GM21367 (cell line): ENCODE data around the gene CD320.
"Not testable (repeated sequence)": the region's sequence is repeated elsewhere in the genome, so short reads cannot be mapped to it uniquely, and the experiment has no call there.

ENCODE experiments used
- ATAC-seq: cut with Tn5 transposase; IDR thresholded peaks from one replicate; pipeline ENCODE4 v1.9.1; 2021; ENCODE audit not compliant: unreplicated experiment

CD320 gene

DNA sequence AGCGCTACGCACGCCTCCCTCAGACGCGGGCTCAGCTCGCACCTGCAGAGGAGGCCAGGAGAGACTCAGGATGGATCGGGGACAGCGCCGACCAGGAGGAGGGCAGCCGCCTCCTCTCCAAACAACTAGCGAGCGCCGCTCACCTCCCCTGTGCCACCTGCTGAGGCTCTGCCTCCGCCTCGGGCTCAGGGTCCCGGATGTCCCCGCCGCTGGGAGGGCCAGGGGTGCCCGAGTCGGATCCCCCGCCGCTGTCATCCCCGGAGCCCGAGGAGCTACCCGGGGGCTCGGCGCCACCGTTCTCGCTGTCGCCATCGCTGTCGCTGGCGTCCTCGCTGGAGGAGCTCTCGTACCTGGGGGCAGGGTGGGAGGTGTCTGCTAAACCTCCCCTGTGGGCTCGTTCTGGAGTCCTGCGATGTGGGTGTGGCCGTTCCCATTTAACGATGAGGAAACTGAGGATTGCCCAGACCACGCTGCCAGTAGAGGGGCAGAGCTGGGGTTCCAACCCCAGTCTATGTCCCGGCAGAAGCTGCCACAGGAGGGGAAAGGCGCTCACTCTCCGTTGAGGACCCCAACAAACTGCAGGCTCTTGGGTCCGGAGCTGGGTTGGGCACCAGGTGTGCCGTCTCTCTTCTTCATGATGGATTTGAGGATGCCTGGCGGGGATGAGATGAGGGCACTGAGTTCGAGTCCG, 25.8 kb upstream of the CD320 start:
- ATAC-seq, result no peak

DNA sequence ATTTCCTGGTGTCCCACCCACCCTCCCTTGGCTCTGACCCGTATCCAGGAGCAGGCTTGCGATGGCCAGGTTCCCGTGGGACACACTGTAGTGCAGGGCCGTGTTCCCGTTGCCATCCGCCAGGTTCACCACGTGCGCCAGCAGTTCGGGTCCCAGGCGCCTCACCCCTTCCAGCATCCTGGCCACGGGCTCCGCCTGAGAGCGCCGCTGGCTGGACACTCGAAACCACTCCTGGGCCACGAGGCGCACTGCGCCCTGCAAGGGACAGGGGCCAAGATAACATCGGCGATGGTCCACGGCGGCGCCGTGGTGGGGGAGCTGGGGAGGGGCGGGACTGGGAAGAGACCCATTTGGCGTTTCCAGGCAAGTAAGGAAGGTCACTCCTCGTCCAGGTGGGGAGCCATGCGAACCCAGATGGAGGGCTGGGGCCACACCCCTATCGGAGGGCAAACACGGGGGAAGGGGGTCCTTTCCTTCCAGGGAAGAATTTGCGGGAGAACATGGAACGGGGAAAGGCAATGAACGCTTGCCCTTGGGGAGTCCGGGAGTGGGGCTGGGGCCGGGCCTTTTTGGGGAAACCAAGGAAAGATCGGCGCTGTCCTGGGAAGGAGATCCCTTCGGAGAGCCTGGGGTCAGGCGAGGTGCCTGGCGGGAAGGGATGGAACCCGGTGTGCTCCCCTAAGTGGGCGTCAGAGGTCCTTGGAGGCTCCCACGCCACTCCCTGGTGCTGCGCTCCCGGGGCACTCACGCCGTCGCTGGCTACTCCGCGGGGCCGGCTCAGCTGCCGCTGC, 25.0 kb upstream of the CD320 start:
- no peak for ATAC-seq

DNA sequence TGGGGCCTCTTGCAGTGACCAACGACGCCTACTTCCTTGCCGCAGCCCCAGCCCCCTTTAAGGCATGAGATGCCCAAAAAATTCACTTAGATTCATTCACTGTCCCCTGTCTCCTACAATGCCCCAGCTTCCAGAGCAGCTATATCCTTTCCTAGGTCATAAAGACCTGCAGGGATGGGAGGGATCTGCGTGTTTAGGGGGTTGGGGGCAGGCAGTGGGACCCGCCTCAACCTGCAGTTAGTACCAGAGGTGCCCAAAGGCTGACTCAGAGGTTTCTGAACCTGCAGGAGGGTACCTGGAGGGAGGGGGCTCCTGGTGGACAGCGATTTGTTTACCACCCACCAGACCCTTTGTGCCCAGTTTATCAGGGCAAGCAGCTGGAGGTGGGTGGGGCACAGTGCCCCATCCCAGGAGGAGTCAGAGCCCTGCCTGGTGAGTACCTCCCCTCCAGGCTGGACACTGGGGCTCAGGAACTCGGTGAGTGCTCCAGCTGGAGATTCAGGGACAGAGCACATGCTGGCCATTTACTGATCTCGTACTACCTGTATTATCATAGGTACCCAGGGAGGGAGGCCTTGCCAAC, 23.2 kb upstream of the CD320 start:
- no peak for ATAC-seq

DNA sequence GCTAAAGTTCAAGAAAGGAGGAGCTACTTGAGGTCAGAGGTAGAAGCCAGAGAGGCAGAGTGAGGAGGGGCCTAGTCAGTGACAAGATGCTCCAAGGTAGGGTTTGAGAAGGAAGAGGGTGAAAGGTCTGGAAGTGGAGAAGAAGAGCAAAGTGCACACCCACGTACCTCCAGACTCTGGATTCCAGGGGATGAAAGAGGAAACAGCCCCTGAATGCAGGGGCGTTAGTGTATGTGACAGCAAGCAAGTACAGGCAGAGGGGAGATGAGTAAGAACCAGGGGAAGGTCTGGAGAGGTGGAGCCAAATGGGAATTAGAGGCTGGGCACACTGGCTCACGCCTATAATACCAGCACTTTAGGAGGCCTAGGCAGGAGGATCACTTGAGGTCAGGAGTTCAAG, 21.8 kb upstream of the CD320 start:
- ATAC-seq, result no peak

- no peak for ATAC-seq
These were observed 17.3 kb upstream of the CD320 start for GRCh38 chr19:8325454-8325853.

DNA sequence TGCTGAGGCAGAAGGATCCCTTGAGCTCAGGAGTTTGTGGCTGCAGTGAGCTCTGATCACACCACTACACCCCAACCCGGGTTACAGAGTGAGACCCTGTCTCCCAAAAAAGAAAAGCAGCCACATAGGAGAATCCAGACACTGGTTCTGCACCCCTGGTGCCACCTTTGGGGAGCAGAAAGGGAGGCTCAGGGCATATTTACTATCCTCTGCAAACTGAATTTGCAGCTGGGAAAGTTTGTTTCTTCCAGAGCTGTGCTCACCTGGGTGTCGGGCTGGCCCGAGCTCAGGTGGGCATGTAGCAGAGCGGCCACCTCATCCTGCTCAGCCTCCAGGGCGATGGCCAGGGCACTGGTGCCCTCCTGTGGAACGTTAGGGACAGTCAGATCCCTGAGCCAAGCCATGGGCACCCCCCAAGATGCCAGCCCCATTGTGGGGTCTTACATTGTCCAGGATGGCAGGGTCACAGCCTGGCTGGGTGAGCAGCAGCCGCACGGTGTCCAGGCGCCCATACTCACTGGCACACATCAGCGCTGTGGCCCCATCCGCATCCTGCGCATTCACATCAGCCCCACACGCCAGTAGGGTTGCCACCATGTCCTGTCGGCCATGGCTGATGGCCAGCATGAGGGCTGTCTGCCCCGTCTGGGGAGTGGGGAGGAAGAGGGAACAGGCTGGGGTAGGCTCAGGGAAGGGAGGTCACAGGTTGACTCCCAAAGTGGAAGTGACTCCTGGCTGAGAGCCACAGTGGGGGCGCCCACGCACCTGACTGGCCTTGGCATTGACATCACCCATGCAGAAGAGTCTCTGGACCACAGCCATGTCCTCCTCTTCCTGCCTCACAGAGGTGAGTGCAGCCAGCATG, 16.3 kb upstream of the CD320 start:
- ATAC-seq, result no peak

GRCh38 chr19:8323781-8324185, 15.6 kb upstream of the CD320 start:
- ATAC-seq, result no peak

DNA sequence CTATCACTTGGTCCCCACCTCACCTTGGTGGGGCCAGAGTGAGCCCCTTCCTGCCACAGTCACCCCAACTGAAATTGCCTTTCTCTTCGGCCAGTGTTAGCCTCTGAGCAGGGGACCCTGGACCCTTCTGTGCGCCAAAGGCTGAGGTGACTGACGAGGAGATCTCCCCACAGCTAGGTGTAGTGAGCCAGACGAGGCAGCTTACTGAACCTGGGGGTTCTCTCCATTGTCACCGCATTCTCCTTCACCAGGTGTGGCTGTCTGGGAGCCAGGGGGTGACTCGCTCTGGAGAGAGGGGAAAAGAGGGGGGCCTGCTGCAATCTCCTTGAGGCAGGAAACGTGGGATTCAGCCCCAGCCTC, 14.5 kb upstream of the CD320 start:
- ATAC-seq, result no peak

DNA sequence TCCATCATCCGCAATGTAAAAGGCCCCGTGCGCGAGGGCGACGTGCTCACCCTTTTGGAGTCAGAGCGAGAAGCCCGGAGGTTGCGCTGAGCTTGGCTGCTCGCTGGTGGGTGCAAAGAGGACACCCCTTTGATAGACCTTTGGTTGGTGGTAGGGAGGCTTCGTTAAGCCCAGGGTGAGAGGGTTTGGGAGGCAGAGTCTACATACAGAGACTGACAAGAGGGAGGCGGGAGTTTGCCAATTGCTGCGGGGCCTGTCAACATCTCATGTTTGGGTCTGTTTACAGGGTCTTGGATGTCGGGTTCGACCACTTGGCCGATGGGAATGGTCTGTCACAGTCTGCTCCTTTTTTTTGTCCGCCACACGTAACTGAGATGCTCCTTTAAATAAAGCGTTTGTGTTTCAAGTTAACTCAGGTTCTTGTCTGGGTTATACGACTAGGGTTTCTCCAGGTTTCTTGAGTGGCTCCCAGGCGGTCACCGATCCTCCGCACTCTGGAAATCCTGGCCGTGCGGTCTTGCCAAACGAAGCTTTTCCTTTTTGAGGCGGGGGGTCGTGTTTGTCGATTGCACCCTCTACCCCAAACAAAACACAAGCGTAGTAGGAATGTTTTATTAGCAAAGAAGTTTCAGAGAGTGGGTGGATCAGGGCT, 14.0 kb upstream of the CD320 start:
- ATAC-seq, result no peak

- ATAC-seq, result peak; percentile 65
These were observed 13.2 kb upstream of the CD320 start, which contains the start of the genes NDUFA7 and RPS28 for GRCh38 chr19:8321067-8321985. NDUFA7 (minus strand) TSS chr19:8321375; CDS start chr19:8321358, 17 bp downstream. RPS28 (plus strand) TSS chr19:8321496; CDS start chr19:8321531, 35 bp downstream.

GRCh38 chr19:8320564-8321066, 12.5 kb upstream of the CD320 start:
- peak; percentile 13 for ATAC-seq

DNA sequence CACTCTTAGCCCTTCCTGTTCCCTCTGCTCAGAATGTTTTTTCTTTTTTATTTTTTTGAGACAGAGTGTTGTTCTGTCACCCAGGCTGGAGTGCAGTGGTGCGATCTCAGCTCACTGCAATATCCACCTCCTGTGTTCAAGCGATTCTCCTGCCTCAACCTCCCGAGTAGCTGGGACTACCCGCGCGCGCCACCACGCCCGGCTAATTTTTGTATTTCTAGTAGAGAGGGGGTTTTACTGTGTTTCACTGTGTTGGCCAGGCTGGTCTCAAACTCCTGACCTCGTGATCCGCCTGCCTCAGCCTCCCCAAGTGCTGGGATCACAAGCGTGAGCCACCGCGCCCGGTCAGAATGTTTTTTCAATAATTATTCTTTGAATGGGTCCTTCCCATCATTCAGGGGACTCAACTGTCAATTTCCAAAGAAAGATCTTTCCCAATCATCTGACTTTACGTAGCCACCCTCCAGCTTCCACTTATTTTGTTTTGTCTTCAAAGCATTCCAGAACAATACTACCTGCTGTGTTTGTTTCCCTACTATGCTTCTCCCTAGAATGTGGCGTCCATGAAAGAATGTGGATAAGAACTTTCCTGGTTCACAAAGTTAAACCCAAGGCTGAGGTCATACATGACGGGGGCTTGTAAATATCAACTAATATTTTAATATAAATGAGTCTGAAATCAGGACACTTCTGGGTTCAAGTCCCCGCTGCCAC, 11.8 kb upstream of the CD320 start:
- ATAC-seq, result no peak

- not testable (repeated sequence) for ATAC-seq
These were observed 10.7 kb upstream of the CD320 start for GRCh38 chr19:8318835-8319234.

DNA sequence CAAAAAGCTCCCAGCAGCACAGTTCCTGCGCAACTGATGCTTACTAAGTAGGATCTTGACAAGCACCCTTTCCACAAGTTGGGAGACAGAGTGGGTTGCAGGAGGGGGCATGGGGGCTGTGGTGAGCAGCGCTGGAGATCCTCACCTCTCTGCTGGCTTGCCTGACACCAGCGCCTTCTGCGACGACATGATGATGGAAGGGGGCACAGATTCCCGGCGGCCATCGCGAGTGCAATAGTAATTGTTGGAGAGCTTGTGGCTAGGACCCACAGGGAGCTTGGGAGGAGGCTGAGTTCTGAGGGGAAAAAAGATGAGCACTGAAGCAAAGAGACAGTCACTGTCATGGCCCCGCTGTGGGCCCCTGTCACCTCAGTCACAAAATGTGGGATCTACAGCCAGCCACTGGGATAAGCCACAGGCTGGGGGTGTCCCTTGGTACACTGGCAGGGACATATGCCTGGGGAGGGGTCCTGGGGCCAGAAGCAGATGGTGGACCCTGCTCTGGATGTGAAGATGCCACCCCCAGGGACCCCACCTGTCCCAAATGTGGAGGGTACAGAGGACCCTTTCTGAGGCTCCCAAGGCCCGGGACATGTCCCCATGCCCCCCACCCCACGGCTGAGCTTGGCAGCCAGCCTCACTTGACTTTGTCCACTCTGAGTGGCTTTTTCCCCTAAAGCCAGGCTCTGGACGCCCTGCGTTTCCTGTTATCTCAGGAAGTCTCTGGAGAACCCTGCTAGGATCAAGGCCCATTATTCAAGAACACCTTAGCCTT, 8.4 kb upstream of the CD320 start:
- no peak for ATAC-seq

DNA sequence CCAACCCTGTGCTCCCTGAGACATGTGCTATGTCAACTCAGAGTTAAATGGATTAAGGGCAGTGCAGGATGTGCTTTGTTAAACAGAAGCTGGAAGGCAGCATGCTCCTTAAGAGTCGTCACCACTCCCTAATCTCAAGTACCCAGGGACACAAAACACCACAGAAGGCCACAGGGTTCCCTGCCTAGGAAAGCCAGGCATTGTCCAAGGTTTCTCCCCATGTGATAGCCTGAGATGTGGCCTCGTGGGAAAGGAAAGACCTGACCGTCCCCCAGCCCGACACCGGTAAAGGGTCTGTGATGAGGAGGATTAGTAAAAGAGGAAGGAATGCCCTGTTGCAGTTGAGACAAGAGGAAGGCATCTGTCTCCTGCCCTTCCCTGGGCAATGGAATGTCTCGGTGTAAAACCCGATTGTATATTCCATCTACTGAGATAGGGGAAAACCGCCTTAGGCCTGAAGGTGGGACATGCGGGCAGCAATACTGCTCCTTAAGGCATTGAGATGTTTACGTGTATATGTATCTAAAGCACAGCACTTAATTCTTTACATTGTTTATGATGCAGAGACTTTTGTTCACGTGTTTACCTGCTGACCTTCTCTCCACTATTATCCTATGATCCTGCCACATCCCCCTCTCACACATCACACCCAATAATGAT, 7.0 kb upstream of the CD320 start:
- not testable (repeated sequence) for ATAC-seq

- ATAC-seq, result no peak
These were observed 3.5 kb upstream of the CD320 start for GRCh38 chr19:8311461-8312260.
